ENCODE measurements around the gene MAP3K12.
"Not testable (repeated sequence)": the region's sequence is repeated elsewhere in the genome, so short reads cannot be mapped to it uniquely, and the experiment has no call there.

Gene MAP3K12

GRCh38 chr12:53461059-53461458 lies 38.2 kb downstream of the MAP3K12 start:
- H3K9ac ChIP-seq (ENCODE audit: low read depth, low read length) = no peak overlapping the region
- H3K36me3 ChIP-seq (ENCODE audit: insufficient read depth, low read length) = peaks cover 85% of the 10 kb centered on the region
- H3K9me3 ChIP-seq (ENCODE audit: control insufficient read depth, insufficient read depth, low read length) = no peaks in the 10 kb centered on the region
- peaks cover 8% of the 10 kb centered on the region; the same call in 1 of the 2 replicates for H3K4me1 ChIP-seq (ENCODE audit: insufficient read depth, low read length)

DNA sequence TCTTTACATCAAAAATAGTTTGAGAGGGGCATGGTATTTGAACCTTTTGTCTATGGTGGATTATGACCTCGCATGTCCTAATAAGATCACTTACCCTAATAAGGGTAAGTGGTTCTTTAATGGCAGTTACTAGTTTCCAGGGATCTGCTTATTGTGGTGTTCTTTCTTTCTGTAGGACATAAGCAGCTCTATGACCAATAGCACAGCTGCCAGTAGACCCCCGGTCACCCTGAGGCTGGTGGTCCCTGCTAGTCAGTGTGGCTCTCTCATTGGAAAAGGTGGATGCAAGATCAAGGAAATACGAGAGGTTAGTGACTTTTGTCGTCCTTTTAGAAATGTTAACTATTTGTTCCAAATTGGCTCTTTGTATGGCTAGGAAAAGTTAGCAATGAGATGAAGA lies 40.2 kb downstream of the MAP3K12 start:
- Histone ChIP-seq H3K4me1 (ENCODE audit: insufficient read depth, low read length) (peaks cover 9% of the 10 kb centered on the region; the same call in 1 of the 2 replicates), H3K36me3 (ENCODE audit: insufficient read depth, low read length) (peaks cover 85% of the 10 kb centered on the region), H3K9ac (ENCODE audit: low read depth, low read length) (no peak overlapping the region), H3K9me3 (ENCODE audit: control insufficient read depth, insufficient read depth, low read length) (no peaks in the 10 kb centered on the region)

DNA sequence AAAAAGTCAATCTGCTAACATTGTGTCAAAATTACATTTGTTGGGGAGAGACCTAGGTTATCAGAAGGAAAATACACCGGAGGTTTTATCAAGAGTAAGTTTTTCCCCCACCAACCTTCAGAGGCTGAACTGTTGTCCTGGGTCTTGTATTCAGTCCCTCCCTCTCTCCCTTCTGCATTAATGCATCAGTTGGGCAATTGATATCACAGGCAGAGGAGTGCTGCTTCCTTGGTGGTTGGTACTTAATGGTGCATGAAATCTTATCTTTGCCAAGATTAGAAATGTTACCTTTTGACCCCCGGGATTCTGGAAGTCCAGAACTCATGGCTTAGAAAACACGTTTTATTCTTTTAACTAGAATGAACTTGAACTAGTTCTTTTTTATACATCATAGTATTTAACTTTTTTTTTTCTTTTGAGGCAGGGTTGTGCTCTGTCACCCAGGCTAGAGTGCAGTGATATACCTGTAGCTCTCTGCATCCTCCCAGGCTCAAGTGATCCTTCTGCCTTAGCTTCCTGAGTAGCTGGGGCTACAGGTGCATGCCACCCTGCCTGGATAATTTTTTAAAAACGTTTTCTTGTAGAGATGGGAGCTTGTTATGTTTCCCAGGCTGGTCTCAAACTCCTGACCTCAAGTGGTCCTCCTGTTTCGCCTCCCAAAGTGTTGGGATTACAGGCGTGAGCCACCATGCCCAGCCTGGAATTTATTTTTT lies 42.4 kb downstream of the MAP3K12 start:
- Histone ChIP-seq H3K4me1 (ENCODE audit: insufficient read depth, low read length) (peaks cover 7% of the 10 kb centered on the region; the same call in 1 of the 2 replicates), H3K9ac (ENCODE audit: low read depth, low read length) (no peak overlapping the region), H3K36me3 (ENCODE audit: insufficient read depth, low read length) (peaks cover 75% of the 10 kb centered on the region), H3K9me3 (ENCODE audit: control insufficient read depth, insufficient read depth, low read length) (no peaks in the 10 kb centered on the region)

DNA sequence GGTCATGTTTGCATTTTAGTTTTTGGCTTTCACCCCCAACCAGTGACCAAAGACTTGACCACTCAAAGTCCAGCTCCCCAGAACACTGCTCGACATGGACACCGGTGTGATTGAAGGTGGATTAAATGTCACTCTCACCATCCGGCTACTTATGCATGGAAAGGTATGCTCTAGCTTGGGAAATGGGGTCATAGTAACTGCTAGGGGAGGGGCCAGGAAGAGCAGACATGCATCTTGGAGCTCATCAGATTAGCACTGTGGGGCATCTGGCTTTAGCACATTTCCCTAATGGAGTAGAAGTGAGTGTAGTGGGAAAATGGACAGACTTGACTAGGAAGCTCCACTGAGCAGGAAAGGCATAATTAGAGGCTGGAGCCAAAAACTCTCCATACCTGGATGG lies 44.6 kb downstream of the MAP3K12 start:
- Histone ChIP-seq H3K36me3 (ENCODE audit: insufficient read depth, low read length) (peaks cover 58% of the 10 kb centered on the region), H3K9ac (ENCODE audit: low read depth, low read length) (no peak overlapping the region), H3K4me1 (ENCODE audit: insufficient read depth, low read length) (peaks cover 7% of the 10 kb centered on the region; the same call in 1 of the 2 replicates), H3K9me3 (ENCODE audit: control insufficient read depth, insufficient read depth, low read length) (no peaks in the 10 kb centered on the region)

- H3K9ac ChIP-seq (ENCODE audit: low read depth, low read length) = 0 out of 2 replicates have a peak overlapping the region, but pooled peaks have one; percentile 97
- H3K36me3 ChIP-seq (ENCODE audit: insufficient read depth, low read length) = peaks cover 51% of the 10 kb centered on the region
- H3K4me1 ChIP-seq (ENCODE audit: insufficient read depth, low read length) = peaks cover 7% of the 10 kb centered on the region; the same call in 1 of the 2 replicates
- no peaks in the 10 kb centered on the region for H3K9me3 ChIP-seq (ENCODE audit: control insufficient read depth, insufficient read depth, low read length)
These were observed 45.2 kb downstream of the MAP3K12 start for GRCh38 chr12:53453953-53454640.

- peaks cover 36% of the 10 kb centered on the region for H3K36me3 ChIP-seq (ENCODE audit: insufficient read depth, low read length)
- H3K4me1 ChIP-seq (ENCODE audit: insufficient read depth, low read length) = peaks cover 7% of the 10 kb centered on the region; the same call in 1 of the 2 replicates
- H3K9me3 ChIP-seq (ENCODE audit: control insufficient read depth, insufficient read depth, low read length) = no peaks in the 10 kb centered on the region
- peak overlapping the region; percentile 97 for H3K9ac ChIP-seq (ENCODE audit: low read depth, low read length)
These were observed 46.8 kb downstream of the MAP3K12 start for GRCh38 chr12:53452159-53453077.

GRCh38 chr12:53451661-53452158 lies 47.5 kb downstream of the MAP3K12 start, which contains the start of gene PCBP2:
TSS of gene PCBP2 (plus strand) at chr12:53452102. CDS start at chr12:53454801, 2,699 bp downstream.
- Histone ChIP-seq H3K9me3 (ENCODE audit: control insufficient read depth, insufficient read depth, low read length) (no peaks in the 10 kb centered on the region), H3K4me1 (ENCODE audit: insufficient read depth, low read length) (peaks cover 7% of the 10 kb centered on the region; the same call in 1 of the 2 replicates), H3K36me3 (ENCODE audit: insufficient read depth, low read length) (peaks cover 29% of the 10 kb centered on the region), H3K9ac (ENCODE audit: low read depth, low read length) (peak within 1 kb of the TSS; percentile 97)

DNA sequence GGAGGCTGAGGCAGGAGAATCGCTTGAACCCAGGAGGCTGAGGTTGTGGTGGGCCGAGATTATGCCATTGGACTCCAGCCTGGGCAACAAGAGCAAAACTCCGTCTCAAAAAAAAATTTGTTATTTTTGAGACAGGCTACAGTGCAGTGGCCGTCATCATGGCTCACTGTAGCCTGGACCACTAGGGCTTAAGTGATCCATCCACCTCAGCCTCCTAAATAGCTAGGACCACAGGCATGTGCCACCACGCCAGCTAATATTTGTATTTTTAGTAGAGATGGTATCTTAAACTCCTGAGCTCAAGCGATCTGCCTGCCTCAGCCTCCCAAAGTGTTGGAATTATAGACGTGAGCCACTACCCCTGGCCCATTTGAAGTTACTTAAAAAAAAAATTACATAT lies 48.3 kb downstream of the MAP3K12 start:
- no peaks in the 10 kb centered on the region for H3K9me3 ChIP-seq (ENCODE audit: control insufficient read depth, insufficient read depth, low read length)
- peaks cover 7% of the 10 kb centered on the region; the same call in 1 of the 2 replicates for H3K4me1 ChIP-seq (ENCODE audit: insufficient read depth, low read length)
- no peak overlapping the region for H3K9ac ChIP-seq (ENCODE audit: low read depth, low read length)
- H3K36me3 ChIP-seq (ENCODE audit: insufficient read depth, low read length) = peaks cover 23% of the 10 kb centered on the region

DNA sequence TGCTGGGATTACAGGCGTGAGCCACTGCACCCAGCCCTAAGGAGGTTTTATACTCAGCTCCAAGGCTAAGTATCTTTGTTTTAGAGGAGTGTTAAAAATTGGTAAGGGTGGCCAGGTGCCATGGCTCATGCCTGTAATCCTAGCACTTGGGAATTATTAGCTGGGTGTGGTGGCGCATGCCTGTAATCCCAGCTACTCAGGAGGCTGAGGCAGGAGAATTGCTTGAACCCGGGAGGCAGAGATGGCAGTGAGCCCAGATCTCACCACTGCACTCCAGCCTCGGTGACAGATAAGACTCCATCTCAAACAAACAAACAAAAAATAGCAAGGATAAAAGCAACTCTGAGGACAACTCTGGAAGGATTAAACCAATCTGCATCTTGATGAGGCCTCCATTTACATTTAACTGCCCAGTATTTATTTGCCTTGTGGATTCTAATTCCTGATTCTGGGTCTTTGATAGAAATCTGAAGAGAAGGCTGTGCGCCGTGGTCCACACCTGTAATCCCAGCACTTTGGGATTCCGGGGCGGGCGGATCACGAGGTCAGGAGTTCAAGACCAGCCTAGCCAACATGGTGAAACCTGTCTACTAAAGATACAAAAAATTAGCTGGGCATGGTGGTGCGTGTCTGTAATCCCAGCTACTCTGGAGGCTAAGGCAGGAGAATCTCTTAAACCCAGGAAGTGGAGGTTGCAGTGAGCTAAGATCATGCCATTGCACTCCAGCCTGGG lies 54.5 kb downstream of the MAP3K12 start:
- H3K9ac ChIP-seq (ENCODE audit: low read depth, low read length); H3K4me1 ChIP-seq (ENCODE audit: insufficient read depth, low read length); H3K9me3 ChIP-seq (ENCODE audit: control insufficient read depth, insufficient read depth, low read length): not testable (repeated sequence)
- peaks cover 10% of the 10 kb centered on the region for H3K36me3 ChIP-seq (ENCODE audit: insufficient read depth, low read length)

GRCh38 chr12:53443955-53444354 lies 55.3 kb downstream of the MAP3K12 start:
- Histone ChIP-seq H3K9ac (ENCODE audit: low read depth, low read length) (no peak overlapping the region), H3K4me1 (ENCODE audit: insufficient read depth, low read length) (no peaks in the 10 kb centered on the region), H3K36me3 (ENCODE audit: insufficient read depth, low read length) (peaks cover 10% of the 10 kb centered on the region), H3K9me3 (ENCODE audit: control insufficient read depth, insufficient read depth, low read length) (no peaks in the 10 kb centered on the region)

DNA sequence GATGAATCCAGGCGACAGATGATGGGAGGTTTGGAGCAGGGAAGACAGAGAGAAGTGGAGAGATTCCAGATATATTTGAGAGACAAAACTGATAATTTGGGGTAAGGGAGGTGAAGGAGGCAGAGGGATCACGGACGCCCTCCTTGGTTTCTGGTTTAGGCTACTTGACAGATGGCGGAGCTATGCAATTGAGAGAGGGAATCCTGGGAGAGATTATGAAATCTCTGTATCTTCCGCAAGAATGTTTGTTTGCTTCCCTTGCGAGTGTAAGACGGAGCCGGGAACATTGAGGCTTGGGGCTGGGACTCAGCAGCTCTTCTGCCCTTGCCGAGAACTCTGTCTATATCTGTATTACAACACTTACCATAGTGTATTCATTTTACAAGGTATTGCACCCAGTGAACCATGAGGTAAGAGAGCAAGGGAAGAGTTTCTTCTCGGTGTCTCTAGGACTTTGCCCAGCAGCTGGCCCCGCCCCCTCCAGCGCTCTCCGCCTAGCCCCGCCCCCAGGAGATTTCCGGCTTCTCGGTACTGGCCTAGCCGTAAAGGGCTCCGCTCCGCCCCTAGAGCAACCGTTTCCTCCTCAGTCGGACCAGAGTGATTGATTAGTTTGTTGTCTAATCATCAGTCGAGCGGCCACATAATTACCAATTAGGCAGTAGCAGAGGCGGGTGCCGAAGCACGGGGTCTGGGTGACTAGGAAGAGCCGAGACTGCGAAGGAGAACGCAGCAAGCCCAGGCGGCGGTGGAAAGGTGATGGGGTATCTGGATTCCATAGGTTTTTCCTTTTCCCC lies 58.0 kb downstream of the MAP3K12 start, which contains the start of gene PRR13:
TSS of gene PRR13 (plus strand) at position 695 of the 794 bp plus-strand sequence. CDS start 981 bp downstream, outside the sequence.
- no peaks in the 10 kb centered on the region for H3K4me1 ChIP-seq (ENCODE audit: insufficient read depth, low read length)

GRCh38 chr12:53439582-53439981 lies 59.7 kb downstream of the MAP3K12 start:
- H3K9ac ChIP-seq (ENCODE audit: low read depth, low read length); H3K36me3 ChIP-seq (ENCODE audit: insufficient read depth, low read length); H3K9me3 ChIP-seq (ENCODE audit: control insufficient read depth, insufficient read depth, low read length); H3K4me1 ChIP-seq (ENCODE audit: insufficient read depth, low read length): not testable (repeated sequence)

More for the DNA sequence above, 58.0 kb downstream of the MAP3K12 start, which contains the start of gene PRR13:
- peak within 1 kb of the TSS; percentile 94 for H3K9ac ChIP-seq (ENCODE audit: low read depth, low read length)
- peaks cover 10% of the 10 kb centered on the region for H3K36me3 ChIP-seq (ENCODE audit: insufficient read depth, low read length)
- H3K9me3 ChIP-seq (ENCODE audit: control insufficient read depth, insufficient read depth, low read length) = no peaks in the 10 kb centered on the region

DNA sequence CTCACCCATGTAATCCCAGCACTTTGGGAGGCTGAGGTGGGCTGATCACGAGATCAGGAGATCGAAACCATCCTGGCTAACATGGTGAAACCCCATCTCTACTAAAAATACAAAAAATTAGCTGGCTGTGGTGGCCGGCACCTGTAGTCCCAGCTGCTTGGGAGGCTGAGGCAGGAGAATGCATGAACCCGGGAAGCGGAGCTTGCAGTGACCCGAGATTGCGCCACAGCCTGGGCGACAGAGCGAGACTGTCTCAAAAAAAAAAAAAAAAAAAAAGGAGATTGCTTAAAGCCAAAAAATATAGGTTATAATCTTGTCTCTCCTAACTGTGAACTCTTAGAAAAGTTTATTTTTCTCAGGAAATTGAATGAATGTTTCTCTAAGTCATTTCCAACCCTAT lies 63.9 kb downstream of the MAP3K12 start:
- H3K36me3 ChIP-seq (ENCODE audit: insufficient read depth, low read length); H3K9ac ChIP-seq (ENCODE audit: low read depth, low read length); H3K4me1 ChIP-seq (ENCODE audit: insufficient read depth, low read length); H3K9me3 ChIP-seq (ENCODE audit: control insufficient read depth, insufficient read depth, low read length): not testable (repeated sequence)
